Tracheal epithelial cell (primary cell): ENCODE results near the gene FKBP1B. TPM values are rescaled to one million over a fixed set of nuclear protein-coding genes. Genes with fewer than 3 reads are reported as not detected.

Experiments used
- total RNA-seq: library from RNA; depleted of rRNA; stranded (reverse); fragments of >200 nt; gene quantifications from 2 replicates; pipeline ENCODE4 v1.2.1, GENCODE V29; 2014

FKBP1B gene
- 13.7 and 15.1 TPM in 2 replicates for total RNA-seq

DNA sequence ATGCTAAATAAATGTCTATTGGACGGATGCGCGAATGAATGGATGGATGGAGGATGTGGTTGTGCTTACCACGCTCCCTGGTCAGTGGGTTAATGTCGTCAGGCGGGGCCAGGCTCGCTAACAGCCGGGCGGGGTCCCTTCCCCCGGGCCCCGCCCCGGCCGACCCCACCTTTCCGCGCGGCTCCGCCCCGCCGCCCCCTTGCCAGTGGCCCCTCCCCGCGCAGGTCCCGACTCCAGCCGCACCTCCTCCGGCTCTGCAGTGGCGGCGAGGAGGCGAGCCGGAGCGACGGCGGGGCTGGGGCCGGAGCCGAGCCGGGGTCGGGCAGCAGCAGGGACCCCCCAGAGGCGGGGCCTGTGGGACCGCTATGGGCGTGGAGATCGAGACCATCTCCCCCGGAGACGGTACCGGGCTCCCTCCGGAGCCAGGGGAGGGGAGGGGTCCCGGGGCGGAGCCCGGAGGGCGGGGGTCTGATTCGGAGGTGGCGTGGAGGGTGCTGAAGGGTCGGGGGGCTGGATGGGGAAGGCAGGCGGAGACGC is at the start of gene FKBP1B:
Gene FKBP1B, plus strand, starts transcription at position 257 of the 537 bp plus-strand sequence. Its CDS starts 109 bp downstream, at position 366.

DNA sequence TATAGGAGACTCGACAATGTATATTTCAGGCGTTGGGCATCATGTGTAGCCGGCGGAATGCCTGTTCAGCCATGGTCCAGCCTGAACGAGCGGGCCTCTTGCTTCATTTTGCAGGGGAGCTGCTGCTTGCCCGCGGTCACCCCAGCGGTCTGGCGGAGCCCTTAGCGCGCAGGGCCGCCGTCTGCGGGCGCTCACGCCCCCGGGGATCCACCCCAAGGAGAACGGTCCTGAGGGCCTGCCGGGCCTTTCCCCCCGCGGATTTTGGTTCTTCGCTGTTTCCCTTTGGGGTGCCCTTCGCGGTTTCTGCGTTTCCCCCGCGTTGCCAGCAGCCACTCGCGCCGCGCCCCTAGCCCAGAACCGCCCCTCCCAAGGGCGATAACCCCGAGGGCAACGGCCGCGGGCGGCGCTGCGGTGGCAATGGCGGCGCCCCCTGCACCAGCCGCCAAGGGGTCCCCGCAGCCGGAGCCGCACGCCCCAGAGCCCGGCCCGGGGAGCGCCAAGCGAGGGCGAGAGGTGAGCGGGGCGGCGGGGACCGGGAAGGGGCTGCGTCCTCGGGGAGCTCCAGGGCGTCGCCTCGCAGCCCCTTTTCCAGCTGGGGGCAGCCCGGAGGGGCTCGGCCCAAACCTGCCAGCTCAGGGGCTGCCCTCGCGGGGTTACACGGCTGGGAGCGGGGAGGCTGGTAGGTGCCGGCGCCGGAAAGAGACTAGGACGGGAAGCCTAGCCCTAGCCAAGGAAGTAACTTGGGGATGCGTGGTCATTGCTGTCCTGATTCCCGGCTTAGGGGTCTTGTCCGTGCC is 39.7 kb upstream of the FKBP1B start, which contains the start of gene MFSD2B:
Gene MFSD2B, plus strand, starts transcription at position 406 of the 797 bp plus-strand sequence. Its CDS starts 12 bp downstream, at position 418.

GRCh38 chr2:24046930-24047702 is 2.4 kb upstream of the FKBP1B start, which contains the start of gene WDCP:
Gene WDCP (minus strand): TSS chr2:24047391. CDS start chr2:24039494, 7,897 bp downstream.

DNA sequence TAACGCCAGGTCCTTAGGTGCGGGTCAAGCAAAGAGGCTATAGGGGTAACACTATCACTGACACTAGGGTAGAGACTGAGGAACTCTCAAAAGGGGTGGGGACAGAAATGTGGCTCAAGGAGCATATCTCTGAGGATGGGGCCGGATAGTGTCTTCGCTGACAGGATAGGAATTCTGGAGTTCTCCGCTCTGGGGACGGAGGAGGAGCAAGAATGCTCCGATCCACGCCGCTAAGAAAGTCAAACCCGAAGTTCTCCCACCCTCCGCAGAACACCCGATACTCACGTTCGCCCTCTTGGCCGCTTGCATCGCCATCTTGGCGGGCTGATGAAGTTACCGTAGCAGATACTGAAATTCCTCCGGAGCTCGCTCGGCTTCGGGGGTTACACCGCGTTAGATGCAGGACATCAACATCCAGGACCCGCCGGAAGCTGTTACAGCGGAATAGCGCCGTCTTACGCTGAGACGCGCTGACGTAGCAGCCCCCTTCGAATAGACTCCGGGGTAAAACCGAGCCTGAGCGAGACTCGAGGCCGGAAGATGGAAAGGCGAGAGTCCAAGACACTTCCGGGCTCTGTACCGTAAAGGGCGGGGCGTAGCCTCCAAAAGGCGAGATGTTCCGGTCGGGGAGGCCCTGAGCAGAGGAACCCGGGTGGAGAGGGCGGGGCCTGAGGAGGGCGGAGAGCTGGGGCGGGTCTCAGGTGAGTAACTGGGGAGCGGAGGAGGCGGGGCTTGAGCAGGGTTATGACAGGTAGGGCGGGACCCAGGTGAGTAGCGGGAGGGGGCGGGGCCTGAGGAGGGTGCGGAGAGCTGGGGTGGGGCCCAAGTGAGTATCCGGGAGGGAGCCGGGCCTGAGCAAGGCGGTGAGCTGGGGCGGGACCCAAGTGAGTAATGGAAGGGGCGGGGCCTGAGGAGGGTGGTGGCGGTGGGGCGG is 26.6 kb downstream of the FKBP1B start, which contains the start of gene SF3B6:
Gene SF3B6, minus strand, starts transcription at position 412 of the 934 bp plus-strand sequence. Its CDS starts 97 bp downstream, at position 315.

DNA sequence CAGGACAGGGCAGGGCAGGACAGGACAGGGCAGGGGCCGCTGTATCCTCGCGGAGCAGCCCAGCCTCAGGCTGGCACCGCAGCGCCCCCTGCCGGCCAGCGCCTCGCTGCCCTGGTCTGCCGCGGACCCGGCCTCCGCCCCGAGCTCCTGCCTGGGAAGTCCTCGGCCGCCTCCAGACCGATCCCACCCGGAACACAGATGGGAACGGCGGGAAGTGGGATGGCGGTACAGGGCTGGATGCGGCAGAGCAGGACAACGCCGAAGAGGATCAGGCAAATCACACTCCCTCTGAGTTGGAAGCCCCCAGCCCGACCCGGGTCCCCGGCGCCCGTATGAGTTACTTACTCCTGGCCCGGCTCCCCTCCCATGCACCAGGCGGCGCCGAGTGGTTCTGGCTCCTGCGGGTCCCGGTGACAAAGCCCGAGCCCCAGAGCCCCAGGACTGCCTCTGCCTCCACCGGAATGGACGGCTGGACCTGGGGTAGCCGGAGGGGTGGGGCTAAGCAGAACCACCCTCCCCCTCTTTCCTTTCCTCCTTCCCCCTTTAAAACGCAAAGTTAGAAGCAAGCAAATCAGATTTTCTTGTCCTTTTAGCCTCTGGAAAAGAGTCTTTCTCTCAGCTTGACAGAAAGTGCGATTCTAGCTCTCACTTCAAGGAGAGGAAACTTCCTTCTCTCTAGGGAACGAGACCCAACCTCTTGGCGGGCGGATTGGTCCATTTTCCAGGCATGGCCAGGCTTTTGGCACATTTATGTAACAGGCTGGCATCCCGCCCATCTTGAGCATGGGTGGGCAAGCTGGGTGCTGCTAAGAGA is 35.1 kb downstream of the FKBP1B start, which contains the start of gene TP53I3:
Gene TP53I3, minus strand, starts transcription at position 449 of the 814 bp plus-strand sequence. CDS start 508 bp downstream, outside the sequence.

Other genes with a start within 250 kb of the FKBP1B start
- gene ATAD2B, start 122.6 kb upstream of the FKBP1B start, total RNA-seq: 7.5 and 9.4 TPM in 2 replicates
- gene UBXN2A, start 109.3 kb upstream of the FKBP1B start, total RNA-seq: 13.0 and 13.5 TPM in 2 replicates
- 0.24 TPM in 1 of 2 replicates, not detected in the other for gene MFSD2B, start 39.7 kb upstream of the FKBP1B start, total RNA-seq
- gene WDCP, start 2.4 kb upstream of the FKBP1B start, total RNA-seq: 5.1 and 5.5 TPM in 2 replicates
- 166 and 212 TPM in 2 replicates for gene SF3B6, start 26.6 kb downstream of the FKBP1B start, total RNA-seq
- 20.2 and 49.6 TPM in 2 replicates for gene TP53I3, start 35.1 kb downstream of the FKBP1B start, total RNA-seq
- 0.21 and 0.48 TPM in 2 replicates for gene PFN4, start 73.6 kb downstream of the FKBP1B start, total RNA-seq
- gene FAM228B, start 73.7 kb downstream of the FKBP1B start, total RNA-seq: 6.8 and 10.1 TPM in 2 replicates
- 0.43 TPM in 1 of 2 replicates, not detected in the other for gene FAM228A, start 125.3 kb downstream of the FKBP1B start, total RNA-seq